OCI-LY7 (cell line): ENCODE results near the gene TTC9B. TPM values are rescaled to one million over a fixed set of nuclear protein-coding genes. Genes with fewer than 3 reads are reported as not detected.

Experiments
- Bru-seq: library from RNA; stranded (reverse); fragments of 400-500 nt; gene quantifications from one replicate; lab custom pipeline; 2021; lab: Mats Ljungman, UMichigan
- BruChase-seq, 2 experiments: library from RNA; stranded (reverse); fragments of 400-500 nt; gene quantifications; one replicate each; lab custom pipeline; 2021; lab: Mats Ljungman, UMichigan
- BruUV-seq: library from RNA; stranded (reverse); fragments of 400-500 nt; replicated peaks from 2 replicates; lab custom pipeline; 2021; lab: Mats Ljungman, UMichigan
- CTCF ChIA-PET: fragments of 300-600 bp; sonication (Branson Sonifier 250); formaldehyde crosslinking; loops from one replicate; lab custom pipeline; 2022; ENCODE audit warnings: antibody characterized with exemption; ENCODE audit not compliant: unreplicated experiment; lab: Charles Lee
- POLR2A ChIA-PET: fragments of 300-600 bp; sonication (Branson Sonifier 250); formaldehyde crosslinking; loops from one replicate; lab custom pipeline; 2022; ENCODE audit warnings: antibody characterized with exemption; lab: Charles Lee
- DNase-seq: peaks from one replicate; pipeline ENCODE4 v3.0.0-alpha.2; 2015; ENCODE audit warnings: low spot score
- H2AFZ ChIP-seq: fragments of 200-600 bp; sonication (generic), shearing (Covaris generic); 2 replicates; pipeline ENCODE4 v1.6.1; 2014; ENCODE audit warnings: mild to moderate bottlenecking, antibody characterized with exemption, low read length, moderate library complexity
- H3K27ac ChIP-seq: fragments of 200-600 bp; sonication (generic); 2 replicates; pipeline ENCODE4 v1.5.1; 2014; ENCODE audit warnings: mixed run types, low read depth, mild to moderate bottlenecking, moderate library complexity, low read length, inconsistent platforms; ENCODE audit not compliant: poor library complexity, severe bottlenecking
- H3K36me3 ChIP-seq: fragments of 200-600 bp; sonication (generic); 2 replicates; pipeline ENCODE4 v1.6.1; 2014; ENCODE audit warnings: mild to moderate bottlenecking, antibody characterized with exemption, low read length, moderate library complexity, mixed read lengths; ENCODE audit not compliant: insufficient read depth
- H3K4me1 ChIP-seq: fragments of 200-600 bp; sonication (generic); 2 replicates; pipeline ENCODE4 v1.5.1; 2014; ENCODE audit warnings: mild to moderate bottlenecking, low read length; ENCODE audit not compliant: insufficient read depth, poor library complexity, severe bottlenecking
- H3K4me2 ChIP-seq: fragments of 200-600 bp; sonication (generic); 2 replicates; pipeline ENCODE4 v1.6.1; 2014; ENCODE audit warnings: mild to moderate bottlenecking, low read length
- H3K4me3 ChIP-seq: fragments of 200-600 bp; sonication (generic); 2 replicates; pipeline ENCODE4 v1.5.1; 2014; ENCODE audit warnings: mild to moderate bottlenecking, low read depth, low read length; ENCODE audit not compliant: poor library complexity, severe bottlenecking
- H3K79me2 ChIP-seq: fragments of 200-600 bp; sonication (generic); 2 replicates; pipeline ENCODE4 v1.6.1; 2016; ENCODE audit warnings: low read depth, mild to moderate bottlenecking, low read length, moderate library complexity, mixed read lengths; ENCODE audit not compliant: insufficient read depth
- H3K9me2 ChIP-seq: fragments of 200-600 bp; sonication (generic); 2 replicates; pipeline ENCODE4 v1.6.1; 2016; ENCODE audit warnings: mild to moderate bottlenecking, low read length, mixed read lengths; ENCODE audit not compliant: insufficient read depth
- H3K9me3 ChIP-seq: fragments of 200-600 bp; sonication (generic); 2 replicates; pipeline ENCODE4 v1.6.1; 2014; ENCODE audit warnings: mild to moderate bottlenecking, mixed run types, low read length, mixed read lengths
- H4K20me1 ChIP-seq: fragments of 200-600 bp; sonication (generic); 2 replicates; pipeline ENCODE4 v1.6.1; 2014; ENCODE audit warnings: mild to moderate bottlenecking, antibody characterized with exemption, low read length, moderate library complexity, mixed read lengths; ENCODE audit not compliant: insufficient read depth
- EZH2phosphoT487 ChIP-seq: fragments of 200-600 bp; sonication (generic); IDR thresholded peaks from 2 replicates; pipeline ENCODE4 v1.6.1; 2018; ENCODE audit warnings: low read depth, borderline replicate concordance, mild to moderate bottlenecking, mixed run types, antibody characterized with exemption, low read length, moderate library complexity, mixed read lengths
- intact Hi-C: fragments of 100-400 bp; cut with micrococcal nuclease; formaldehyde crosslinking; loops from one replicate; pipeline ENCODE4 v1.10.0; 2022; ENCODE audit not compliant: unreplicated experiment
- long read RNA-seq: library from polyadenylated mRNA; stranded (forward); transcript quantifications from one replicate; pipeline ENCODE4 v2.0.0, GENCODE V29; 2022
- total RNA-seq, 2 experiments: library from RNA; depleted of rRNA in 1 of 2; stranded (reverse); fragments of >200 nt in 1 of 2; shearing (Covaris generic) in 1 of 2; gene quantifications; 2 replicates each; pipeline ENCODE4 v1.2.3, GENCODE V29; 2014 to 2022
- TF ChIP-seq, protein P1 (sequence below): fragments of 200-600 bp; sonication (generic); conservative IDR thresholded peaks from 2 replicates; pipeline ENCODE4 v1.5.1; 2014; ENCODE audit warnings: mild to moderate bottlenecking, antibody characterized with exemption, low read length, moderate library complexity, mixed read lengths

TTC9B gene
- not detected in 2 replicates for total RNA-seq (2014; rRNA removed; shearing (Covaris generic))
- total RNA-seq (2022): not detected in 2 replicates
- not detected for Bru-seq, nascent RNA
- not detected for BruChase-seq, experiment 1, labeled RNA remaining after a 6-hour chase
- BruChase-seq, experiment 2, labeled RNA remaining after a 2-hour chase: not detected
- long read RNA-seq, partial matches to known transcripts: 0 of 1 reads
- long read RNA-seq, other reads (novel, unspliced or antisense): 0 of 1 reads

DNA sequence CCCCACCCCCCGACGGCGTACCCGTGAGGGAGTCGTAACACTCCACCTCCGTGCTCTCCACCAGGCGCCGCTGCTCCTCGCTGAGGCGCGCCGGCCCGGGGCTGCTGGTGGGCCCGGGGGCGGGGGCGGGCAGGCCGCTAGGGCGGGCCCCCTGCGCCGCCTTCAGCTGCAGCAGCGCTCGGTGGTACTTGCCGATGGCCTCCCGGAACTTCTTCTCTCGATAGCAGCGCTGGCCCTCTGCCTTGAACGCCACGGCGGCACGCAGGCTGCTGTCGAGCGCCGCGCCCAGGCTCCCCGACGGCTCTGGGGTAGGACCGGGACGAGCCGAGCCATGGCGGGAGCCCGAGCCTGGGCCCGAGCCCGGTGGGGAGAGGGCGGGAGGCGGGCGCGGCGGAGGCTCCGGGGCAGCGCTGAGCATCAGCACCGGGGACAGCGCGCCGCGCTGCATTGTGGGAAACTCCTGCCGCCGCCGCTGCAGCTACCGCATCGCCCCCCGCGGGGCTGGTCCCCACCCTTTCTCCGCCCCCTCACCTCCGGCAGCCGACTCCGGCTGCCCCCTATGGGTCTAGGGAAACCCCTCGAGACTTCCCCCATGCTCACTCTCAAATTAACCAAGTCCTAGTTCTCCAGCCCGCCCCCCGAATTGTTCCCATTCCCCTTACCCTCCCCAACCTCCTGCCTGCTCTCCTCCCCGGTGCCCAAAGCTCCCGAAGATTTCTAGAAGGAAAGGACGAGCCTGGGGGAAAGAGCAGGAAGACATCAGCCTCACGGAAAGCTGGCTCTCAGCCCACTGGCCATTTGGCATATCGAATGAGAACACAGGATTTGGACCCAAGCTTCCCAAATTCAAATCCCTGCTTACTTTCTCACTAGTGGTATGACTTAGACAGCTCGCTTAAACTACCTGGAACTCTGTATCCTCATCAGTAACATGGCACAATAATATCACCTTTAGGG, at the start of gene TTC9B:
TSS of gene TTC9B (minus strand) at position 451 of the 957 bp plus-strand sequence. CDS start at position 448, 3 bp downstream.
- H3K27ac ChIP-seq: no peak within 1 kb of the TSS
- no peak within 1 kb of the TSS for H3K4me2 ChIP-seq
- no peaks in the 10 kb centered on the region for H3K9me2 ChIP-seq
- TF ChIP-seq EZH2phosphoT487: no peak
- TF ChIP-seq, protein P1, sequence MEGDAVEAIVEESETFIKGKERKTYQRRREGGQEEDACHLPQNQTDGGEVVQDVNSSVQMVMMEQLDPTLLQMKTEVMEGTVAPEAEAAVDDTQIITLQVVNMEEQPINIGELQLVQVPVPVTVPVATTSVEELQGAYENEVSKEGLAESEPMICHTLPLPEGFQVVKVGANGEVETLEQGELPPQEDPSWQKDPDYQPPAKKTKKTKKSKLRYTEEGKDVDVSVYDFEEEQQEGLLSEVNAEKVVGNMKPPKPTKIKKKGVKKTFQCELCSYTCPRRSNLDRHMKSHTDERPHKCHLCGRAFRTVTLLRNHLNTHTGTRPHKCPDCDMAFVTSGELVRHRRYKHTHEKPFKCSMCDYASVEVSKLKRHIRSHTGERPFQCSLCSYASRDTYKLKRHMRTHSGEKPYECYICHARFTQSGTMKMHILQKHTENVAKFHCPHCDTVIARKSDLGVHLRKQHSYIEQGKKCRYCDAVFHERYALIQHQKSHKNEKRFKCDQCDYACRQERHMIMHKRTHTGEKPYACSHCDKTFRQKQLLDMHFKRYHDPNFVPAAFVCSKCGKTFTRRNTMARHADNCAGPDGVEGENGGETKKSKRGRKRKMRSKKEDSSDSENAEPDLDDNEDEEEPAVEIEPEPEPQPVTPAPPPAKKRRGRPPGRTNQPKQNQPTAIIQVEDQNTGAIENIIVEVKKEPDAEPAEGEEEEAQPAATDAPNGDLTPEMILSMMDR: no peak
- POLR2A ChIA-PET: interaction anchor here (0.7 kb wide), 1 partner anchor 87 kb away, joined by 3 read pairs; no protein-coding TSS in a partner anchor
- DNase-seq: no peak
- CTCF ChIA-PET: interaction anchor here (0.5 kb wide), 1 partner anchor 62 kb away, joined by 3 read pairs; no protein-coding TSS in a partner anchor
- intact Hi-C loops: no loop called here
- BruUV-seq: no TSS peak
- H3K36me3 ChIP-seq: no peaks in the 10 kb centered on the region
- H3K4me3 ChIP-seq: no peak within 1 kb of the TSS
- H3K9me3 ChIP-seq: 0 out of 2 replicates have a peak, but pooled peaks cover 4% of the 10 kb centered on the region
- no peaks in the 10 kb centered on the region for H3K79me2 ChIP-seq
- no peaks in the 10 kb centered on the region for H3K4me1 ChIP-seq
- no peak within 1 kb of the TSS for H2AFZ ChIP-seq
- no peaks in the 10 kb centered on the region for H4K20me1 ChIP-seq

DNA sequence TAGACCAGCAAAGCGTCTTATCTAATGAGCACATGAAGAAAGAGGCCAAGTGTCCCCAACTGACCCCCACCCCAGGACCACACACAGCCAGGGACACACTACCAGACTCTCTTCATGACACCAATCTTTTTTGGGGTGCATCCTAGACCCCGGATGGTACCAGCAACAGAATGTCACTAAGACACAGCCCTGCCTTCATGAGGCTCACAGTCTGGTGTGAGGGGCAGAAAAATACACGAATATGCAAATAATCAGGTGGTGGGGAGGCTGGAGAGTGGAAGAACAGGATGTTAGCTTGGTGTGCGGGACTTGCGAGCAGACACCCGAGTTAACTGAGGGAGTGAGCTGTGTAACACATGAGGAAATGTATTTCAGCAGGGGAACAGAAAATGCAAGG, 49.4 kb upstream of the TTC9B start:
- intact Hi-C loops: no loop called here
- no peak for DNase-seq
- Histone ChIP-seq H3K4me1 (peaks cover 11% of the 10 kb centered on the region), H3K79me2 (peaks cover 22% of the 10 kb centered on the region; the same call in 1 of the 2 replicates), H3K9me3 (no peaks in the 10 kb centered on the region), H3K4me3 (no peak overlapping the region), H3K36me3 (peaks cover 64% of the 10 kb centered on the region), H4K20me1 (no peaks in the 10 kb centered on the region; the same call in 1 of the 2 replicates), H3K9me2 (no peaks in the 10 kb centered on the region), H3K4me2 (no peak overlapping the region), H2AFZ (no peak overlapping the region), H3K27ac (no peak overlapping the region)
- ChIA-PET POLR2A (no interaction called here), CTCF (no interaction called here)
- BruUV-seq: no TSS peak
- TF ChIP-seq, protein P1: no peak
- TF ChIP-seq EZH2phosphoT487: no peak
